CD14-positive monocyte (primary cell): ENCODE data around the gene BCR. TPM values are rescaled to one million over a fixed set of nuclear protein-coding genes. Genes with fewer than 3 reads are reported as not detected.

Experiments used
- DNase-seq, 3 donors: peaks; one replicate each; pipeline ENCODE4 v3.0.0-alpha.2; 2011 to 2022
- H2AFZ ChIP-seq: 2 replicates; pipeline ENCODE4 v1.6.0; 2012; ENCODE audit warnings: mild to moderate bottlenecking, low read depth, low read length, inconsistent platforms; ENCODE audit not compliant: insufficient read depth, poor library complexity, severe bottlenecking
- H3K27ac ChIP-seq, 2 donors: 1 replicate in 1 of 2; 2 replicates in 1 of 2; pipeline ENCODE4 v1.5.1; 2012 to 2013; ENCODE audit warnings: low read length in 2 of 2, control low read depth in 1 of 2, inconsistent platforms in 1 of 2, low read depth in 1 of 2, mild to moderate bottlenecking in 1 of 2
- H3K27me3 ChIP-seq, 2 donors: one replicate each; pipeline versions ENCODE4 v1.6.0 to v1.6.1; 2011 to 2013; ENCODE audit warnings: low read length in 2 of 2; ENCODE audit not compliant: control insufficient read depth in 2 of 2, insufficient read depth in 2 of 2
- H3K36me3 ChIP-seq, 2 donors: replicated peaks in 1 of 2; 1 replicate in 1 of 2; 2 replicates in 1 of 2; pipeline versions ENCODE4 v1.5.1 to v1.6.1; 2012 to 2013; ENCODE audit warnings: low read length in 2 of 2, control low read depth in 1 of 2, inconsistent platforms in 1 of 2, mild to moderate bottlenecking in 1 of 2; ENCODE audit not compliant: insufficient read depth in 2 of 2, control insufficient read depth in 1 of 2
- H3K4me1 ChIP-seq, 2 donors: 1 replicate in 1 of 2; 2 replicates in 1 of 2; pipeline versions ENCODE4 v1.5.1 to v1.6.1; 2012 to 2013; ENCODE audit warnings: low read length in 2 of 2, control low read depth in 1 of 2, inconsistent platforms in 1 of 2, mild to moderate bottlenecking in 1 of 2, moderate library complexity in 1 of 2; ENCODE audit not compliant: insufficient read depth in 2 of 2, control insufficient read depth in 1 of 2
- H3K4me2 ChIP-seq: replicated peaks from 2 replicates; pipeline ENCODE3; 2012; ENCODE audit warnings: low read length, moderate library complexity, mild to moderate bottlenecking; ENCODE audit not compliant: poor library complexity, severe bottlenecking; ENCODE audit errors: extremely low read depth
- H3K4me3 ChIP-seq, 3 experiments: fragments of 200-600 bp in 1 of 3; sonication (generic) in 1 of 3; replicated peaks in 1 of 3; 1 replicate in 2 of 3; 2 replicates in 1 of 3; pipeline ENCODE4 v1.5.1; 2011 to 2013; ENCODE audit warnings: low read length in 3 of 3, mild to moderate bottlenecking in 3 of 3, control low read depth in 2 of 3, low read depth in 2 of 3, inconsistent platforms in 1 of 3, moderate library complexity in 1 of 3
- H3K79me2 ChIP-seq: 2 replicates; pipeline ENCODE4 v1.6.0; 2012; ENCODE audit warnings: mild to moderate bottlenecking, control low read depth, inconsistent platforms, low read length, moderate library complexity; ENCODE audit not compliant: insufficient read depth
- H3K9ac ChIP-seq: 2 replicates; pipeline ENCODE4 v1.6.0; 2017; ENCODE audit warnings: low read length, mild to moderate bottlenecking; ENCODE audit not compliant: insufficient read depth, poor library complexity, severe bottlenecking
- H3K9me3 ChIP-seq, 2 donors: replicated peaks in 1 of 2; 1 replicate in 1 of 2; 2 replicates in 1 of 2; pipeline versions ENCODE4 v1.5.1 to v1.6.1; 2012 to 2013; ENCODE audit warnings: low read length in 2 of 2, control low read depth in 1 of 2; ENCODE audit not compliant: control insufficient read depth in 1 of 2, insufficient read depth in 1 of 2
- H4K20me1 ChIP-seq: 2 replicates; pipeline ENCODE4 v1.6.0; 2012; ENCODE audit warnings: mild to moderate bottlenecking, low read length, control low read depth, moderate library complexity; ENCODE audit not compliant: insufficient read depth
- H3K27ac Mint-ChIP-seq, 7 donors: one replicate each; pipeline ENCODE4 v1.8.0; 2020; ENCODE audit warnings: mild to moderate bottlenecking in 7 of 7, mixed read lengths in 7 of 7, moderate library complexity in 6 of 7, inconsistent platforms in 2 of 7
- H3K27me3 Mint-ChIP-seq, 3 donors: one replicate each; pipeline ENCODE4 v1.8.0; 2021 to 2022; ENCODE audit warnings: low read depth in 3 of 3, mild to moderate bottlenecking in 3 of 3, mixed read lengths in 3 of 3, moderate library complexity in 3 of 3, inconsistent platforms in 1 of 3
- H3K36me3 Mint-ChIP-seq, 2 donors: one replicate each; pipeline ENCODE4 v1.8.0; 2020; ENCODE audit warnings: mixed read lengths in 2 of 2, inconsistent platforms in 1 of 2, mild to moderate bottlenecking in 1 of 2
- H3K4me1 Mint-ChIP-seq: one replicate; pipeline ENCODE4 v1.8.0; 2020; ENCODE audit warnings: mild to moderate bottlenecking, mixed read lengths
- H3K4me3 Mint-ChIP-seq, 2 donors: one replicate each; pipeline ENCODE4 v1.8.0; 2020; ENCODE audit warnings: mild to moderate bottlenecking in 2 of 2, mixed read lengths in 2 of 2, moderate library complexity in 1 of 2
- H3K9me3 Mint-ChIP-seq, 7 donors: one replicate each; pipeline ENCODE4 v1.8.0; 2020 to 2022; ENCODE audit warnings: mixed read lengths in 7 of 7, mild to moderate bottlenecking in 6 of 7, moderate library complexity in 6 of 7, inconsistent platforms in 2 of 7
- WGBS: methylation state at CpG from one replicate; pipeline ENCODE4 v1.1.5; 2013; ENCODE audit warnings: missing lambda C conversion rate; ENCODE audit not compliant: insufficient coverage; 5-methylcytosine and 5-hydroxymethylcytosine counted together
- intact Hi-C, 2 donors: fragments of 100-400 bp; cut with micrococcal nuclease; formaldehyde crosslinking; loops; one replicate each; pipeline versions ENCODE4 v1.15.0 to v1.15.1; 2023
- polyA plus RNA-seq, 3 donors: library from polyadenylated mRNA; depleted of rRNA in 1 of 3; unstranded in 2 of 3; stranded (reverse) in 1 of 3; fragments of 300-500 nt in 2 of 3; fragments of >200 nt in 1 of 3; fragmentation: Illumina TruSeq in 2 of 3; gene quantifications; 1 replicate in 2 of 3; 2 replicates in 1 of 3; pipeline ENCODE4 v1.2.3, GENCODE V29; 2012 to 2021
- TF ChIP-seq, protein P1 (sequence below): fragments of 200-600 bp; IDR thresholded peaks from one replicate; pipeline ENCODE4 v1.8.0; 2022; ENCODE audit warnings: antibody characterized with exemption, mild to moderate bottlenecking

The BCR gene
- polyA plus RNA-seq, 3 donors = 0.97 to 20.9 (median 0.97) TPM

DNA sequence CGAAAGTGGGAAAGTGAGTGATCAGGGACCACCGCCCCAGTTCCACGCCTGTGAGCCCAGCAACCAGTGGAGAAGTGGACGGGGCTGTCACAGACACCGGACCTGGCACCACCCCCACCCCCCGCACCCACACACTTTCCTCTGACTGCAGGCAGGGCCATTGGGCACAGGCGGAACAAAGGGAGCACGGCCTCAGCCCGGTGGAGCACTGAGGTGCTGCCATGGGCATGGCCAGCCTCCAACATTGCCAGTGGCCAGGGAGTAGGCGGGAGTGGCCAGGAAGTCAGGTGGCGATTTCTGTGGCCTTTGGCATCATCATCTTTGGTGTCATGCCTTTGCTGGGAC is 78.5 kb downstream of the BCR start:
- peak overlapping the region in 2 of 7 donors; percentile 50 to 83 for H3K27ac Mint-ChIP-seq
- peaks cover 64 to 79% of the 10 kb centered on the region in 2 donors for H3K36me3 Mint-ChIP-seq
- WGBS = 99% methylated on average over 11 of the region's 11 CpGs
- H3K9me3 Mint-ChIP-seq = no peaks in the 10 kb centered on the region
- no peak overlapping the region for H2AFZ ChIP-seq
- H3K27ac ChIP-seq = no peak overlapping the region
- H3K4me2 ChIP-seq = no peak overlapping the region
- H3K4me1 Mint-ChIP-seq = peaks cover 8% of the 10 kb centered on the region
- intact Hi-C loops = no loop called here
- no peak for DNase-seq
- no peaks in the 10 kb centered on the region for H3K27me3 ChIP-seq
- H3K79me2 ChIP-seq = peaks cover 28% of the 10 kb centered on the region
- peaks cover 0 to 2% (median 0%) of the 10 kb centered on the region in 3 donors for H3K27me3 Mint-ChIP-seq
- H3K4me3 Mint-ChIP-seq = no peak overlapping the region
- H3K36me3 ChIP-seq = peaks cover 63 to 97% of the 10 kb centered on the region in 2 donors
- TF ChIP-seq, protein P1, sequence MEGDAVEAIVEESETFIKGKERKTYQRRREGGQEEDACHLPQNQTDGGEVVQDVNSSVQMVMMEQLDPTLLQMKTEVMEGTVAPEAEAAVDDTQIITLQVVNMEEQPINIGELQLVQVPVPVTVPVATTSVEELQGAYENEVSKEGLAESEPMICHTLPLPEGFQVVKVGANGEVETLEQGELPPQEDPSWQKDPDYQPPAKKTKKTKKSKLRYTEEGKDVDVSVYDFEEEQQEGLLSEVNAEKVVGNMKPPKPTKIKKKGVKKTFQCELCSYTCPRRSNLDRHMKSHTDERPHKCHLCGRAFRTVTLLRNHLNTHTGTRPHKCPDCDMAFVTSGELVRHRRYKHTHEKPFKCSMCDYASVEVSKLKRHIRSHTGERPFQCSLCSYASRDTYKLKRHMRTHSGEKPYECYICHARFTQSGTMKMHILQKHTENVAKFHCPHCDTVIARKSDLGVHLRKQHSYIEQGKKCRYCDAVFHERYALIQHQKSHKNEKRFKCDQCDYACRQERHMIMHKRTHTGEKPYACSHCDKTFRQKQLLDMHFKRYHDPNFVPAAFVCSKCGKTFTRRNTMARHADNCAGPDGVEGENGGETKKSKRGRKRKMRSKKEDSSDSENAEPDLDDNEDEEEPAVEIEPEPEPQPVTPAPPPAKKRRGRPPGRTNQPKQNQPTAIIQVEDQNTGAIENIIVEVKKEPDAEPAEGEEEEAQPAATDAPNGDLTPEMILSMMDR = no peak
- peaks cover 35% of the 10 kb centered on the region for H4K20me1 ChIP-seq
- no peaks in the 10 kb centered on the region for H3K9me3 ChIP-seq
- H3K9ac ChIP-seq = no peak overlapping the region
- no peaks in the 10 kb centered on the region for H3K4me1 ChIP-seq
- H3K4me3 ChIP-seq = no peak overlapping the region

DNA sequence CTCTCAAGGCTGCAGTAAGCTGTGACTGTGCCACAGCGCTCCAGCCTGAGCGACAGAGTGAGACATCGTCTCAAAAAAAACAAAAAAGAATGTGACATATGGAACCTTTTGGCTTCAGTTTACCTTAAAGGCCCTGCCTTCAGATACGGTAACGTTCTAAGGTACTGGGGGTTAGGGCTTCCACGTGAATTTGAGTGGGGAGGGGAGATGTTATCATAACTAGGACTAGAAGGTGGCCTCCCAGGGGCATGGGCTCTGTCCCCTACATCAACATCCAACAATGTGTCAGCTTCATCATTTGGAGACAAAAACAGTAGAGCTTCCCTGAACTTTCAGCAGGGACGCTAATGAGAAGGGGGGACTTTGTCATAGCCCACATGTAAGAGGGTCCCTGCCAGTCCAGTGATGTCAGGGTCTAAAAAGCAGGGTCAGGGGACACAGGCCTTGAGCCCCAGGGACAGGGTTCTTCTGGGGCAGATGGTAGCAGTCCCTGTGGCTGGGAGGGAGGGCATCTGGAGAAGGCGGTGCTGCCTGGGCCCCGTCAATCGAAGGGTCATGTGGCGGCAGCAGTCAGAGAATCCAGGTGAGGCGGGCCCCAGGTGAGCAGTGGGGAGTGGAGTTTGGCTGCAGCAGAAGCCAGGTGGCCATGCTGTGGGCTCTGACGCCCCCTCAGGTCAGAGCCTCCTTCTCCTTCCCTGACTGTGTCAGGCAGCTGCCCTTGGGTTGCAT is 79.8 kb downstream of the BCR start:
- 98% methylated on average over 8 of the region's 13 CpGs for WGBS
- H3K4me1 Mint-ChIP-seq = peaks cover 11% of the 10 kb centered on the region
- H3K36me3 ChIP-seq = peaks cover 60 to 97% of the 10 kb centered on the region in 2 donors

More for the DNA sequence above, 79.8 kb downstream of the BCR start:
- no peak overlapping the region for H3K9ac ChIP-seq
- no peak overlapping the region for H3K27ac ChIP-seq
- H3K9me3 Mint-ChIP-seq = no peaks in the 10 kb centered on the region
- DNase-seq = no peak
- no peak overlapping the region for H2AFZ ChIP-seq
- no peaks in the 10 kb centered on the region for H3K4me1 ChIP-seq
- no peaks in the 10 kb centered on the region for H3K27me3 ChIP-seq
- H3K4me3 ChIP-seq = no peak overlapping the region
- intact Hi-C loops = no loop called here
- no peaks in the 10 kb centered on the region for H3K9me3 ChIP-seq
- H3K4me3 Mint-ChIP-seq = no peak overlapping the region
- H3K27ac Mint-ChIP-seq = peak overlapping the region in 3 of 7 donors; percentile 21 to 46 (median 37)
- peaks cover 31% of the 10 kb centered on the region for H4K20me1 ChIP-seq
- peaks cover 0 to 2% (median 0%) of the 10 kb centered on the region in 3 donors for H3K27me3 Mint-ChIP-seq
- H3K79me2 ChIP-seq = peaks cover 28% of the 10 kb centered on the region
- no peak overlapping the region for H3K4me2 ChIP-seq
- TF ChIP-seq, protein P1 = no peak
- H3K36me3 Mint-ChIP-seq = peaks cover 66 to 80% of the 10 kb centered on the region in 2 donors
